Astrocyte of the cerebellum (primary cell): ENCODE results near the gene IGSF21.

Experiments used
- DNase-seq: peaks from one replicate; pipeline ENCODE4 v3.0.0-alpha.2; 2011; ENCODE audit warnings: low read depth
- H3K4me3 ChIP-seq: 2 replicates; pipeline ENCODE4 v1.5.1; 2011; ENCODE audit warnings: mild to moderate bottlenecking, low read depth, low read length, moderate library complexity
- CTCF ChIP-seq: IDR thresholded peaks from 2 replicates; pipeline ENCODE4 v1.5.1; 2012; ENCODE audit warnings: low read length, low read depth, moderate library complexity, mild to moderate bottlenecking; ENCODE audit errors: missing control alignments
- in situ Hi-C: cut with HindIII; loops from 2 replicates; pipeline ENCODE4 v1.10.0; 2017; ENCODE audit warnings: low sequenced_read_pairs

IGSF21 gene

GRCh38 chr1:18118078-18118477, 10.5 kb downstream of the IGSF21 start:
- H3K4me3 ChIP-seq: no peak overlapping the region
- in situ Hi-C loops: loop anchor here (5.0 kb wide), 1 partner anchor 51 kb away; no protein-coding TSS in a partner anchor
- no peak for DNase-seq
- no peak for TF ChIP-seq CTCF

- in situ Hi-C loops: loop anchor here (5.0 kb wide), 1 partner anchor 51 kb away; no protein-coding TSS in a partner anchor
- no peak for TF ChIP-seq CTCF
- no peak overlapping the region for H3K4me3 ChIP-seq
- DNase-seq: no peak
Observed at GRCh38 chr1:18118491-18118890, 10.9 kb downstream of the IGSF21 start.

DNA sequence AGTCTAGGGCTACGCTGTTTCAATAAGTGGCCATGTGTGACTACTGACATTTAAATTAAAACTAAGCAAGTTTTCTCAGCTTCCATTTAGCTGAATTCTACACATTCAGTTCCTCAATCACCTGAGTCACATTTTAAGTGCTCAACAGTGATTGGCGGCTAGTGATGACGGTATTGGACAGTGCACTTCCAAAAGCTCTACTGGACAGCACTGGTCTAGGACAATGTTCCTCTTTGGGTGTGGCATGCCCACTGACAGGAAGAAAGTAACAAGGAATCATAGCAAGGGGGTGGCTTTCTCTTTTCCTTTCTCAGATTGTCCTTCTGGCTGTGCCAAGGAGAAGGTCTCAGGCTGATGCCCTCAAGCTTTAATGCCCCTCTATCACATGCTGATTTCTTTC, 11.7 kb downstream of the IGSF21 start:
- TF ChIP-seq CTCF: no peak
- H3K4me3 ChIP-seq: no peak overlapping the region
- in situ Hi-C loops: loop anchor here (5.0 kb wide), 1 partner anchor 52 kb away; no protein-coding TSS in a partner anchor

GRCh38 chr1:18119771-18120377, 12.3 kb downstream of the IGSF21 start:
- TF ChIP-seq CTCF: no peak
- DNase-seq: no peak
- no peak overlapping the region for H3K4me3 ChIP-seq
- in situ Hi-C loops: loop anchor here (5.0 kb wide), 1 partner anchor 53 kb away; no protein-coding TSS in a partner anchor

More for the DNA sequence above, 11.7 kb downstream of the IGSF21 start:
- no peak for DNase-seq

DNA sequence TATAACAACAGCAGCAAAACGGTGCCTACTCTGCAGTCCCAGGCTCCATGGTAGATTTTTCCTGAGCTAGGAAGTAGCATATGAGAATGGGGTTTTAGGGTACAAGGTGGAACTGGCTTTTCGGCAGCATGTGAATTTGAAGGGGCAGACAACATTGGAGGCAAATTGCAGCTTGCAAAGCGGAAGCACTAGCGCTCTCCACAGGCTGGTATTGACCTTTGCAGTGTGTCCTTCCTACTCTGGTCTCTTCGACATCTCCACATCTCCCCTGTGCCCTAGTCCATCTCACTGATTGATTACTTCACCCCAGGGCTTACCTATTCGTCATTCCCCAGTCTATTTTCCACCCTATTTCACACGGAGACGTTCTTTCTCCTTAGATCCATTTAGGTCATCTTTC, 13.0 kb downstream of the IGSF21 start:
- no peak for DNase-seq
- no peak for TF ChIP-seq CTCF
- H3K4me3 ChIP-seq: no peak overlapping the region
- in situ Hi-C loops: no loop called here

- in situ Hi-C loops: no loop called here
- no peak for DNase-seq
- TF ChIP-seq CTCF: no peak
- H3K4me3 ChIP-seq: no peak overlapping the region
Observed at GRCh38 chr1:18121072-18121820, 13.6 kb downstream of the IGSF21 start.
